Testis (tissue), 2 donors: ENCODE results near the gene SLC26A11.

Experiments
- CTCF ChIP-seq, 3 experiments: fragments of 450-650 bp in 2 of 3; fragments of 200-600 bp in 1 of 3; sonication (generic) in 1 of 3; IDR thresholded peaks; one replicate each; pipeline ENCODE4 v1.5.1; 2016 to 2019; ENCODE audit warnings: antibody characterized with exemption in 3 of 3, mild to moderate bottlenecking in 2 of 3, moderate library complexity in 1 of 3
- POLR2A ChIP-seq: fragments of 450-650 bp; IDR thresholded peaks from one replicate; pipeline ENCODE4 v1.6.1; 2017; ENCODE audit warnings: antibody characterized with exemption, mild to moderate bottlenecking, moderate library complexity

GRCh38 chr17:80233202-80233601, 13.0 kb downstream of the SLC26A11 start:
- TF ChIP-seq CTCF (IDR thresholded peaks at IDR 0.05): no peak
- no peak for TF ChIP-seq POLR2A
